IMR-90 (cell line): ENCODE data around the gene TMEM218. TPM values are rescaled to one million over a fixed set of nuclear protein-coding genes. Genes with fewer than 3 reads are reported as not detected.

Experiments
- ATAC-seq: fragments of 200-7000 bp; cut with Tn5 transposase; 2 replicates; pipeline ENCODE4 v1.9.1; 2020; ENCODE audit warnings: low read depth, mild to moderate bottlenecking, moderate library complexity
- BruUV-seq: library from RNA; stranded (reverse); fragments of 400-500 nt; replicated peaks from 2 replicates; lab custom pipeline; 2021; lab: Mats Ljungman, UMichigan
- CTCF ChIA-PET: fragments of 300-600 bp; formaldehyde crosslinking; extraction: SDS; loops from one replicate; lab custom pipeline; 2021; ENCODE audit warnings: antibody characterized with exemption; lab: Yijun Ruan, JAX
- POLR2A ChIA-PET: fragments of 300-600 bp; sonication (Branson Sonifier 250); formaldehyde crosslinking; loops from one replicate; lab custom pipeline; 2022; ENCODE audit warnings: antibody characterized with exemption; ENCODE audit not compliant: unreplicated experiment; lab: Charles Lee
- DNase-seq: peaks from one replicate; pipeline ENCODE4 v3.0.0; 2013
- H2AFZ ChIP-seq: replicated peaks from 2 replicates; pipeline ENCODE3; 2013; ENCODE audit warnings: low read length, mild to moderate bottlenecking; ENCODE audit not compliant: poor library complexity
- H2AK5ac ChIP-seq: 2 replicates; pipeline ENCODE4 v1.6.1; 2013; ENCODE audit warnings: low read depth, low read length, inconsistent platforms
- H2AK9ac ChIP-seq: replicated peaks from 2 replicates; pipeline ENCODE3; 2013; ENCODE audit warnings: mild to moderate bottlenecking, low read depth, low read length, moderate library complexity; ENCODE audit not compliant: poor library complexity
- H2BK120ac ChIP-seq: 2 replicates; pipeline ENCODE4 v1.6.1; 2013; ENCODE audit warnings: low read depth, low read length, inconsistent platforms
- H2BK15ac ChIP-seq: 3 replicates; pipeline ENCODE4 v1.6.1; 2013; ENCODE audit warnings: low read depth, low read length, inconsistent platforms
- H2BK20ac ChIP-seq: 2 replicates; pipeline ENCODE4 v1.6.1; 2013; ENCODE audit warnings: low read depth, mild to moderate bottlenecking, inconsistent platforms, low read length, moderate library complexity
- H2BK5ac ChIP-seq: 2 replicates; pipeline ENCODE4 v1.6.1; 2013; ENCODE audit warnings: mild to moderate bottlenecking, low read depth, low read length, inconsistent platforms; ENCODE audit not compliant: poor library complexity, severe bottlenecking
- H3K14ac ChIP-seq: replicated peaks from 2 replicates; pipeline ENCODE4 v1.6.1; 2013; ENCODE audit warnings: low read depth, low read length, inconsistent platforms
- H3K18ac ChIP-seq: 2 replicates; pipeline ENCODE4 v1.6.1; 2013; ENCODE audit warnings: low read depth, low read length, control low read depth
- H3K23ac ChIP-seq: 2 replicates; pipeline ENCODE4 v1.6.1; 2013; ENCODE audit warnings: low read depth, low read length, inconsistent platforms
- H3K27ac ChIP-seq: 2 replicates; pipeline ENCODE4 v1.5.1; 2013; ENCODE audit warnings: mild to moderate bottlenecking, control low read depth, low read length; ENCODE audit not compliant: insufficient read depth
- H3K27me3 ChIP-seq: 2 replicates; pipeline ENCODE4 v1.6.1; 2013; ENCODE audit warnings: low read length; ENCODE audit not compliant: control insufficient read depth, insufficient read depth
- H3K36me3 ChIP-seq: 2 replicates; pipeline ENCODE4 v1.6.1; 2013; ENCODE audit warnings: low read length, mixed read lengths; ENCODE audit not compliant: control insufficient read depth, insufficient read depth
- H3K4ac ChIP-seq: 2 replicates; pipeline ENCODE4 v1.6.1; 2013; ENCODE audit warnings: low read depth, low read length, inconsistent platforms
- H3K4me1 ChIP-seq: 2 replicates; pipeline ENCODE4 v1.6.1; 2013; ENCODE audit warnings: low read length, mixed read lengths; ENCODE audit not compliant: control insufficient read depth, insufficient read depth
- H3K4me2 ChIP-seq: 2 replicates; pipeline ENCODE4 v1.6.1; 2013; ENCODE audit warnings: low read depth, mild to moderate bottlenecking, control low read depth, low read length, moderate library complexity
- H3K4me3 ChIP-seq: 2 replicates; pipeline ENCODE4 v1.5.1; 2013; ENCODE audit warnings: low read depth, mild to moderate bottlenecking, control low read depth, low read length, moderate library complexity; ENCODE audit not compliant: insufficient read depth
- H3K56ac ChIP-seq: 2 replicates; pipeline ENCODE4 v1.6.1; 2013; ENCODE audit warnings: low read length, inconsistent platforms; ENCODE audit not compliant: insufficient read depth; ENCODE audit errors: extremely low read depth
- H3K79me1 ChIP-seq, 2 experiments: 2 replicates each; pipeline ENCODE4 v1.6.1; 2013; ENCODE audit warnings: low read length in 2 of 2, inconsistent platforms in 1 of 2, low read depth in 1 of 2
- H3K9ac ChIP-seq: 2 replicates; pipeline ENCODE4 v1.6.1; 2013; ENCODE audit warnings: low read depth, low read length, control low read depth
- H3K9me1 ChIP-seq: 2 replicates; pipeline ENCODE4 v1.6.1; 2013; ENCODE audit warnings: low read length, inconsistent platforms; ENCODE audit not compliant: insufficient read depth
- H3K9me3 ChIP-seq: 2 replicates; pipeline ENCODE4 v1.6.1; 2013; ENCODE audit warnings: low read length; ENCODE audit not compliant: control insufficient read depth, insufficient read depth
- H4K20me1 ChIP-seq: 2 replicates; pipeline ENCODE4 v1.6.1; 2013; ENCODE audit warnings: low read length, inconsistent platforms; ENCODE audit not compliant: insufficient read depth
- H4K5ac ChIP-seq: 2 replicates; pipeline ENCODE4 v1.6.1; 2013; ENCODE audit warnings: mild to moderate bottlenecking, low read depth, low read length, control low read depth
- H4K8ac ChIP-seq, 2 experiments: 2 replicates each; pipeline ENCODE4 v1.6.1; 2013; ENCODE audit warnings: low read depth in 2 of 2, low read length in 2 of 2, control low read depth in 1 of 2, inconsistent platforms in 1 of 2
- H4K91ac ChIP-seq: 2 replicates; pipeline ENCODE4 v1.6.1; 2013; ENCODE audit warnings: low read depth, low read length, inconsistent platforms; ENCODE audit not compliant: insufficient read depth
- CTCF ChIP-seq: conservative IDR thresholded peaks from 2 replicates; pipeline ENCODE4 v1.5.1; 2012; ENCODE audit warnings: mild to moderate bottlenecking, low read depth, low read length, improper control_type of control experiment
- RAD21 ChIP-seq: IDR thresholded peaks from 2 replicates; pipeline ENCODE4 v1.6.1; 2012; ENCODE audit warnings: low read length, improper control_type of control experiment
- RCOR1 ChIP-seq: IDR thresholded peaks from 2 replicates; pipeline ENCODE4 v1.6.1; 2012; ENCODE audit warnings: mild to moderate bottlenecking, low read length, improper control_type of control experiment; ENCODE audit not compliant: insufficient replicate concordance
- SMC3 ChIP-seq: fragments of 150-350 bp; IDR thresholded peaks from 2 replicates; pipeline ENCODE4 v1.6.1; 2016; ENCODE audit warnings: low read depth, mild to moderate bottlenecking, antibody characterized with exemption, low read length, moderate library complexity
- WGBS, 2 experiments: methylation state at CpG; one replicate each; pipeline versions ENCODE4 v1.1.5 to v1.1.7; 2013; ENCODE audit warnings: missing lambda C conversion rate in 2 of 2; ENCODE audit not compliant: insufficient read length in 1 of 2; ENCODE audit errors: extremely low coverage in 2 of 2; 5-methylcytosine and 5-hydroxymethylcytosine counted together
- dilution Hi-C: fragments of 300-500 bp; cut with HindIII; formaldehyde crosslinking; loops from one replicate; pipeline ENCODE4 v1.14.3; 2018; ENCODE audit warnings: low sequenced_read_pairs; ENCODE audit not compliant: unreplicated experiment
- in situ Hi-C: fragments of 300-500 bp; cut with MboI; formaldehyde crosslinking; loops from 3 replicates; pipeline ENCODE4 v1.14.3; 2019; ENCODE audit warnings: low sequenced_read_pairs, inconsistent platforms, mixed read lengths
- intact Hi-C: fragments of 100-400 bp; cut with micrococcal nuclease; formaldehyde crosslinking; loops from 2 replicates; pipeline ENCODE4 v1.10.0; 2022
- polyA plus RNA-seq, 3 experiments: library from polyadenylated mRNA; depleted of rRNA; stranded (reverse); fragments of >200 nt; gene quantifications; 2 replicates each; pipeline ENCODE4 v1.2.3, GENCODE V29; 2012; ENCODE audit warnings: low replicate concordance in 1 of 3
- total RNA-seq: library from RNA; depleted of rRNA; stranded (reverse); fragments of >200 nt; gene quantifications from 2 replicates; pipeline ENCODE4 v1.2.3, GENCODE V29; 2012

The TMEM218 gene
- total and polyA plus RNA-seq, 2 of the 4 experiments (the other 2 are of a cell fraction): 19.4 to 23.0 TPM

GRCh38 chr11:125123947-125124617 is 12.7 kb upstream of the TMEM218 start:
- Histone ChIP-seq H3K36me3 (no peaks in the 10 kb centered on the region), H3K79me1 (no peaks in the 10 kb centered on the region), H3K14ac (no peak overlapping the region; the same call in 1 of the 2 replicates), H3K9me1 (no peaks in the 10 kb centered on the region), H3K23ac (no peak overlapping the region), H3K4me2 (no peak overlapping the region), H3K18ac (no peak overlapping the region), H3K9ac (no peak overlapping the region), H2AK9ac (no peak overlapping the region), H4K5ac (peak overlapping the region; percentile 79), H2BK20ac (no peak overlapping the region), H3K4ac (no peak overlapping the region), H4K91ac (no peak overlapping the region; the same call in 1 of the 2 replicates), H2BK120ac (no peak overlapping the region), H3K56ac (no peak overlapping the region), H4K20me1 (no peaks in the 10 kb centered on the region), H3K9me3 (no peaks in the 10 kb centered on the region), H2BK15ac (no peak overlapping the region), H3K4me1 (peaks cover 10% of the 10 kb centered on the region), H2AK5ac (no peak overlapping the region; the same call in 1 of the 2 replicates), H2BK5ac (no peak overlapping the region), H2AFZ (no peak overlapping the region), H3K4me3 (no peak overlapping the region), H4K8ac (peak overlapping the region in 1 of 2 experiments; percentile 78; a peak in 3 of 4 replicates), H3K27me3 (no peaks in the 10 kb centered on the region; the same call in none of the 2 replicates), H3K27ac (no peak overlapping the region)
- peak; percentile 32 for DNase-seq
- dilution Hi-C loops (no loop called here), intact Hi-C loops (no loop called here), in situ Hi-C loops (no loop called here)
- POLR2A ChIA-PET: interaction anchor here (0.8 kb wide), 1 partner anchor 13 kb away, joined by 3 read pairs; the partner anchor contains the start of gene TMEM218
- BruUV-seq: no TSS peak
- TF ChIP-seq RAD21 (peak; percentile 13; the same call in 1 of the 2 replicates), SMC3 (0 out of 2 replicates have a peak, but pooled peaks have one; percentile 8), RCOR1 (no peak), CTCF (peak; percentile 36)
- WGBS, 2 experiments: 80% methylated on average over 4 of the region's 10 CpGs; no CpG with 5 or more reads in 1 of the 2 experiments
- no peak for ATAC-seq
- CTCF ChIA-PET: interaction anchor here (0.8 to 1.6 kb wide), 4 partner anchors 18 to 233 kb away, joined by 3 to 7 read pairs (median 4); no protein-coding TSS in a partner anchor
